ENCODE data around the gene LSP1. TPM values are rescaled to one million over a fixed set of nuclear protein-coding genes. Genes with fewer than 3 reads are reported as not detected.

The LSP1 gene
- total RNA-seq, 1 donor from 2014 or later = 29.5 TPM

DNA sequence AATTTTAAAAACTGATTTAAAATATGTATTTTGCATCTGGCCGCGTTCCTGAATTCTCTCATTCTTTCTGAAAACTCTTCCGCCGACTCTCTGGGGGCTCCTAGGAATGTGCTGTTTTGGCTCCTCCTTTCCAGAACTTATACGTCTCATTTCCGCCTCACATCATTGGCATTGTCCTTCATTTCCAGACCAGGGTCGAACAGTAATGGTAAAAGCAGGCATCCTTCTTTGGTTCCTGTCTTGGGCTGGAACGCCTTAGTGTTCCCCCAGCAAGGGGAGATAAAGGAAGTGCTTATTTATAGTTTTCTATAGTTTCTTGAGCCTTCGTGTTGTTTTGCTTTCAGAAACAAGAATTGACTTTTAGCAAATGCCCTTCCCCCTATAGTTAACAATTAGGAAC is 55.7 kb downstream of the LSP1 start:
- H3K27me3 Mint-ChIP-seq (ENCODE audit: unreplicated experiment) = peaks cover 36% of the 10 kb centered on the region
- no peak for DNase-seq (ENCODE audit: extremely low spot score, unreplicated experiment)
- H3K36me3 Mint-ChIP-seq (ENCODE audit: unreplicated experiment) = no peaks in the 10 kb centered on the region
- peaks cover 4% of the 10 kb centered on the region for H3K4me1 Mint-ChIP-seq (ENCODE audit: unreplicated experiment)
- no peaks in the 10 kb centered on the region for H3K9me3 Mint-ChIP-seq (ENCODE audit: unreplicated experiment)
- H3K4me3 Mint-ChIP-seq (ENCODE audit: unreplicated experiment) = no peak overlapping the region
- TF ChIP-seq, protein P1, sequence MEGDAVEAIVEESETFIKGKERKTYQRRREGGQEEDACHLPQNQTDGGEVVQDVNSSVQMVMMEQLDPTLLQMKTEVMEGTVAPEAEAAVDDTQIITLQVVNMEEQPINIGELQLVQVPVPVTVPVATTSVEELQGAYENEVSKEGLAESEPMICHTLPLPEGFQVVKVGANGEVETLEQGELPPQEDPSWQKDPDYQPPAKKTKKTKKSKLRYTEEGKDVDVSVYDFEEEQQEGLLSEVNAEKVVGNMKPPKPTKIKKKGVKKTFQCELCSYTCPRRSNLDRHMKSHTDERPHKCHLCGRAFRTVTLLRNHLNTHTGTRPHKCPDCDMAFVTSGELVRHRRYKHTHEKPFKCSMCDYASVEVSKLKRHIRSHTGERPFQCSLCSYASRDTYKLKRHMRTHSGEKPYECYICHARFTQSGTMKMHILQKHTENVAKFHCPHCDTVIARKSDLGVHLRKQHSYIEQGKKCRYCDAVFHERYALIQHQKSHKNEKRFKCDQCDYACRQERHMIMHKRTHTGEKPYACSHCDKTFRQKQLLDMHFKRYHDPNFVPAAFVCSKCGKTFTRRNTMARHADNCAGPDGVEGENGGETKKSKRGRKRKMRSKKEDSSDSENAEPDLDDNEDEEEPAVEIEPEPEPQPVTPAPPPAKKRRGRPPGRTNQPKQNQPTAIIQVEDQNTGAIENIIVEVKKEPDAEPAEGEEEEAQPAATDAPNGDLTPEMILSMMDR (IDR thresholded peaks at IDR 0.05) = no peak
- peak overlapping the region; percentile 7 for H3K27ac Mint-ChIP-seq (ENCODE audit: unreplicated experiment)

DNA sequence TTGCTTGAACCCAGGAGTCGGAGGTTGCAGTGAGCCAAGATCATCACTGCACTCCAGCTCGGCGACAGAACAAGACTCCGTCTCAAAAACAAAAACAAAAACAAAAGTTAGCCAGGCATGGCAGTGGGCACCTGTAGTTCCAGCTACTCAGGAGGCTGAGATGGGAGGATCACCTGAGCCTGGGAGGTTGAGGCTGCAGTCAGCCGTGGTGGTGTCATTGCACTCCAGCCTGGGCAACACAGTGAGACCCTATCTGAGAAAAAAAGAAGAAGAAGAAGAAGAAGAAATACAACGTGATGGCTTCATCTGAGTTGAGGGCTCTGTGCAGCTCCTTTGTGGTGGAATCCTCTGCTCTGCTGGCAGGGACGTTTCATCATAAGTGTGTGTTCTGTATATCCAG is 56.6 kb downstream of the LSP1 start:
- TF ChIP-seq, protein P1 (IDR thresholded peaks at IDR 0.05) = no peak
- Mint-ChIP-seq H3K4me1 (ENCODE audit: unreplicated experiment) (peaks cover 4% of the 10 kb centered on the region), H3K27ac (ENCODE audit: unreplicated experiment) (no peak overlapping the region), H3K27me3 (ENCODE audit: unreplicated experiment) (peaks cover 38% of the 10 kb centered on the region), H3K9me3 (ENCODE audit: unreplicated experiment) (no peaks in the 10 kb centered on the region), H3K4me3 (ENCODE audit: unreplicated experiment) (no peak overlapping the region), H3K36me3 (ENCODE audit: unreplicated experiment) (no peaks in the 10 kb centered on the region)
- no peak for DNase-seq (ENCODE audit: extremely low spot score, unreplicated experiment)

DNA sequence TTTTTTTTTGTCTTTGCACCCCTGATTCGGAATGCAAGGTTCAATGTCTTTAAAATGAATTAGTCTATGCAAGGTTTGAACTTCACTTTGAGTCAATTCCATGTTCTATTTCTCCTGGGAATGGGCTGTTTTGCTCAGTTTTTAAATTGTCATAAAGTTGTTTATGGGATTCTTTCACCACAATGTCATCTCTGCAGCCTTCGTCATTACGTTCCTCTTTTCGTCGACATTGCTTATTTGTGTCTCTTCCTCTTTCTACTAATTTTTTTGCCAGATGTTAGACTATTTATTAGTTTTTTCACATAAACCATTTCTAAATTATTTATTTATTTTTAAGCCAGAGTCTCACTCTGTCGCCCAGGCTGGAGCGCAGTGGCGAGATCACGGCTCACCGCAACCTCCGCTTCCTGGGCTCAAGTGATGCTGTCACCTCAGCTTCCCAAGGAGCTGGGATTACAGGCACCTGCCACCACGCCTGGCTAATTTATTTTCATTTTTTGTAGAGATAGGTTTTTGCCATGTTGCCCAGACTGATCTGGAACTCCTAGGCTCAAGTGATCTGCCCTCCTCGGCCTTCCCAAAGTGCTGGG is 59.5 kb downstream of the LSP1 start:
- H3K9me3 Mint-ChIP-seq (ENCODE audit: unreplicated experiment) = no peaks in the 10 kb centered on the region
- TF ChIP-seq, protein P1 (IDR thresholded peaks at IDR 0.05) = no peak
- H3K4me3 Mint-ChIP-seq (ENCODE audit: unreplicated experiment) = no peak overlapping the region
- H3K4me1 Mint-ChIP-seq (ENCODE audit: unreplicated experiment) = peaks cover 8% of the 10 kb centered on the region
- H3K27me3 Mint-ChIP-seq (ENCODE audit: unreplicated experiment) = peaks cover 24% of the 10 kb centered on the region
- H3K36me3 Mint-ChIP-seq (ENCODE audit: unreplicated experiment) = no peaks in the 10 kb centered on the region
- H3K27ac Mint-ChIP-seq (ENCODE audit: unreplicated experiment) = no peak overlapping the region
- DNase-seq (ENCODE audit: extremely low spot score, unreplicated experiment) = no peak

DNA sequence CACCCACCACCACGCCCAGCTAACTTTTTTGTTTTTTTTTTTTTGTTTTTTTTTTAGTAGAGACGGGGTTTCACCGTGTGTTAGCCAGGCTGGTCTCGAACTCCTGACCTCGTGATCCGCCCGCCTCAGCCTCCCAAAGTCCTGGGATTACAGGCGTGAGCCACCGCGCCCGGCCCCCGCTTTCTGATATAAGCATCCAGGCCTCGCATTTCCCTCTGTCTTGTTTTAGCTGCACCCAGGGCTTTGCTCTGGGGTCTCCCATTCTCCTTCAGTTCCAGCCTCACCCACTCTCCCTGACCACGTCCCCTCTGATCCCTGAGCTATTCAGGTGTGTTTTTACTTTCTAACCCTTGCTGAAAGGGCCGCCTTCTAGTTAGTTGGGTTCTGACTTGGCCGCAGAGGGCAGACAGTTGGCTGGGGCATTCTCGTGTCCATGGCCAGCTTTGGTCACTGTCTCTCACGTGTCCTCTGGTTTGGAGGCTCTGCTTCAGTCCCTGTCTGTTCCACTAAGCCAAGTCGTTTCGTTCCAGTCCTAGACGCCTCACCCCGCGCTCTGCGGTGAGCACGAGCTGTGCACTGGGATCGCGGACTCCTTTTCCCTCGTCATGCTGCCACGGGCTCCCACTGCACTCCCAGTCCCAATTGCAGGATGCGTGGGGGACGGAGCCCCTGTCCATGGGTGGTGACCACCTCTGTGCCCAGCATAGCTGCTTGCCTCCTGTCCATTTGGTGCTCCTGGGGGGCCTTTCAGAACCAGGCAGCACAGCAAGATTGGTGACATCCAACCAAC is 60.6 kb downstream of the LSP1 start:
- no peak overlapping the region for H3K27ac Mint-ChIP-seq (ENCODE audit: unreplicated experiment)
- no peaks in the 10 kb centered on the region for H3K9me3 Mint-ChIP-seq (ENCODE audit: unreplicated experiment)
- H3K36me3 Mint-ChIP-seq (ENCODE audit: unreplicated experiment) = no peaks in the 10 kb centered on the region
- TF ChIP-seq, protein P1 (IDR thresholded peaks at IDR 0.05) = no peak
- peaks cover 20% of the 10 kb centered on the region for H3K27me3 Mint-ChIP-seq (ENCODE audit: unreplicated experiment)
- no peak overlapping the region for H3K4me3 Mint-ChIP-seq (ENCODE audit: unreplicated experiment)
- DNase-seq (ENCODE audit: extremely low spot score, unreplicated experiment) = no peak
- H3K4me1 Mint-ChIP-seq (ENCODE audit: unreplicated experiment) = peaks cover 7% of the 10 kb centered on the region

DNA sequence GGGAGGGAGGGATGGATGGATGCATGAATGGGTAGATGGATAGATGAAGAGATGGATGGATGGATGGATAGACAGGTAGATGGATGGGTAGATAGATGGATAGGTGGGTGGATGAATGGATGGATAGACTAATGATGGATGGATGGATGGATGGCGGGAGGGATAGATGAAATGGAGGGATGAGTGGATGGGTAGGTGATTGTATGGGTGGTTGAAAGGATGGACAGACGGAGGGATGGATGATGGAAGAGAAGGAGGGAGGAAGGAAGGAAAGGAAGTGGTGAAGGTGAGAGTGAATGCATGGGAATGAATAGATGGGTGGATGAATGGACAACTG is 62.9 kb downstream of the LSP1 start:
- H3K36me3 Mint-ChIP-seq (ENCODE audit: unreplicated experiment) = no peaks in the 10 kb centered on the region
- TF ChIP-seq, protein P1 (IDR thresholded peaks at IDR 0.05) = no peak
- H3K27me3 Mint-ChIP-seq (ENCODE audit: unreplicated experiment) = peaks cover 12% of the 10 kb centered on the region
- H3K9me3 Mint-ChIP-seq (ENCODE audit: unreplicated experiment) = no peaks in the 10 kb centered on the region
- DNase-seq (ENCODE audit: extremely low spot score, unreplicated experiment) = no peak
- H3K27ac Mint-ChIP-seq (ENCODE audit: unreplicated experiment) = no peak overlapping the region
- H3K4me3 Mint-ChIP-seq (ENCODE audit: unreplicated experiment) = no peak overlapping the region
- H3K4me1 Mint-ChIP-seq (ENCODE audit: unreplicated experiment) = peaks cover 5% of the 10 kb centered on the region
